ENCODE data around the gene CNTFR.

The CNTFR gene

DNA sequence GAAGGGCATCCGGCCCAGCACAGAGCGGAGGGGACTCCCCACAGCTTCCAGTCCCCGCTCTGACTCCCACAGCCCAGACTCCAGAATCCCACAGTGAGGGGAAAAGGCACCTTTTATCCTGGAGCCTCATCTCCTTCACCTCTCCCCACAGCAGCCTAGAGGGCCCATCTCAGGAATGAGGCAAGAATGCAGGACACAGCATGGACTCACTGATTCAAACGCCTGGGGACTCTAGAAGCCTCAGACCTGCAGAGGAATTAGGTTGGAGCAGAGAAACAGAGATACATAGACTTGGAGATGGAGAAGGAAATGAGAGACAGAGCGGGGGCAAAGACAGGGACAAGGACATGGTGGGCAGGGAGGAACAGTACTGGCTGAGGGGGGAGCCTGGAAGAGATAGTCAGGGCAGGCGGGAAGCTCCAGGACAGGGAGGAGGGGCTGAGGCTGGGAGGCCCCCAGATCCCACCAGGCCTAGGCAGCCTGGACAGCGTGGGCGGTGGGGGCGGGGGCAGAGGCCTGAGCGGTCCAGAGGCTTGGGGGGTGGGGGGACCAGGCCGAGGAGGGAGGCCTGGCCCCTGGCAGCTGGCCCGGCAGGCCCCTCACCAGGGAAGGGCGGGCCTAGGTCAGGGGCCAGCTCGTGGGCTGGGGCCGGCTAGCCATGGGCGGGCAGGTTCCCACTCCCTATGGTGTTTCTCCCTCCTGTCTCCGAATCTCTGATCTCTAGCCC lies 15.8 kb downstream of the CNTFR start:
- ChIA-PET CTCF (interaction anchor here (0.9 to 11.5 kb wide), 3 partner anchors 14 to 29 kb away, joined by 4 to 119 read pairs (median 12); no protein-coding TSS in a partner anchor), POLR2A (no interaction called here)
- no peak for DNase-seq (ENCODE audit: low read depth, low spot score)
- TF ChIP-seq, protein P1, sequence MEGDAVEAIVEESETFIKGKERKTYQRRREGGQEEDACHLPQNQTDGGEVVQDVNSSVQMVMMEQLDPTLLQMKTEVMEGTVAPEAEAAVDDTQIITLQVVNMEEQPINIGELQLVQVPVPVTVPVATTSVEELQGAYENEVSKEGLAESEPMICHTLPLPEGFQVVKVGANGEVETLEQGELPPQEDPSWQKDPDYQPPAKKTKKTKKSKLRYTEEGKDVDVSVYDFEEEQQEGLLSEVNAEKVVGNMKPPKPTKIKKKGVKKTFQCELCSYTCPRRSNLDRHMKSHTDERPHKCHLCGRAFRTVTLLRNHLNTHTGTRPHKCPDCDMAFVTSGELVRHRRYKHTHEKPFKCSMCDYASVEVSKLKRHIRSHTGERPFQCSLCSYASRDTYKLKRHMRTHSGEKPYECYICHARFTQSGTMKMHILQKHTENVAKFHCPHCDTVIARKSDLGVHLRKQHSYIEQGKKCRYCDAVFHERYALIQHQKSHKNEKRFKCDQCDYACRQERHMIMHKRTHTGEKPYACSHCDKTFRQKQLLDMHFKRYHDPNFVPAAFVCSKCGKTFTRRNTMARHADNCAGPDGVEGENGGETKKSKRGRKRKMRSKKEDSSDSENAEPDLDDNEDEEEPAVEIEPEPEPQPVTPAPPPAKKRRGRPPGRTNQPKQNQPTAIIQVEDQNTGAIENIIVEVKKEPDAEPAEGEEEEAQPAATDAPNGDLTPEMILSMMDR (IDR thresholded peaks at IDR 0.05; ENCODE audit: insufficient read depth, low read length, missing control alignments): no peak
- H3K4me3 ChIP-seq (ENCODE audit: low read depth, low read length): no peak overlapping the region

DNA sequence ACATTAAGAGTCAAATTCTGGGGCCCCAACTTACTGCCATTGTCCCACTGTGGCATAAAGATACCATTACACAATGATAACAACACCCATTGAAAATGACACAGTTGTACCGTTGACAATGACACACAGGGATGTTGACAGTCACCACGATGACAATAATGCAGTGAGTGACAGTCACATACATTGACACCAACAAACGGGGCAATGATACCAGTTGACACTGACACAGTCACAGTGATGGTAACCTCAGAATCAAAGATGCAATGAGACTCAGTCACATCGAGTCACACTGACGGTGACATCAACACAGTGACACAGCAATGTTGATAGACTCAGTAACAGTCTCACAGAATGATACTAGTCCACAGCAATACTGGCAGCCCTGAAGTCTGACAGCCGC lies 16.9 kb downstream of the CNTFR start:
- DNase-seq (ENCODE audit: low read depth, low spot score): no peak
- H3K4me3 ChIP-seq (ENCODE audit: low read depth, low read length): no peak overlapping the region
- ChIA-PET POLR2A (no interaction called here), CTCF (no interaction called here)
- TF ChIP-seq, protein P1 (IDR thresholded peaks at IDR 0.05; ENCODE audit: insufficient read depth, low read length, missing control alignments): no peak

DNA sequence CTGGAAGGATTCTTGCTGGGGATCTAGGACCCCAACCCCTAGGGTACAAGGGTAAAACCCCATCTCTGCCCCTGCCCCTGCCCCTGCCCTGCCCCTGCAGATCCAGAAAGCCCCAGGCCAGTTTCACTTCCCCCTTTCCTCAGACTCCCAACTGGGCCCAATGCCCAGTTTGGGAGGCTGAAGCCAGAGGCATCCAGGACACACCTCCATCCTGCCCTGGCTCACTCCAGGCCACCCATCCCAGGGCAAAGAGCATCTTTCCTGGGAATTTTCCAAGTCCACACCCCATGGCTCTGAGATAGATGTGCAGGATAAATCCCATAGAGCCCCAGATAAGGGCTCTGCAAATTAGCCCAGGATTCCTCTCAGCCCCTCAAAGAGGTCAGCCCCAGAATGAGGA lies 17.4 kb downstream of the CNTFR start:
- TF ChIP-seq, protein P1 (IDR thresholded peaks at IDR 0.05; ENCODE audit: insufficient read depth, low read length, missing control alignments): no peak
- H3K4me3 ChIP-seq (ENCODE audit: low read depth, low read length): no peak overlapping the region
- ChIA-PET CTCF (interaction anchor here (0.8 to 4.0 kb wide), 2 partner anchors 20 to 26 kb away, joined by 3 to 19 read pairs; no protein-coding TSS in a partner anchor), POLR2A (no interaction called here)
- no peak for DNase-seq (ENCODE audit: low read depth, low spot score)

DNA sequence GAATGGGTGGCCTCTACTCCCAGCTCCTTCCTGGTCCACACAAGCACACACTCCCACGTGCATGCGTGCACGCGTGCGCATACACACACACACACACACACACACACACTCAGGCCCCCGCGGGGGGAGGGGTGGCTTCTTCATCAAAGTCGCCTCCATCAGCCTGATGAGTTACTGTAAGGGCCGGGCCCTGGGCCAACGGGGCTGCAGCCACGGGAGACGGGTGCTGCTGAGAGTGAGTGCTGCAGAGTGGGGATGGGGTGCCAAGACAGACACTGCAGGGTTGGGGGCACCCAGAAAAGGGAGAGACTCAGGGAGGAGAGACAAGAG lies 18.1 kb downstream of the CNTFR start:
- DNase-seq (ENCODE audit: low read depth, low spot score): no peak
- CTCF ChIA-PET: interaction anchor here (0.8 to 4.0 kb wide), 3 partner anchors 20 to 25 kb away, joined by 3 to 19 read pairs (median 5); no protein-coding TSS in a partner anchor
- H3K4me3 ChIP-seq (ENCODE audit: low read depth, low read length): no peak overlapping the region
- POLR2A ChIA-PET: no interaction called here
- TF ChIP-seq, protein P1 (IDR thresholded peaks at IDR 0.05; ENCODE audit: insufficient read depth, low read length, missing control alignments): no peak

DNA sequence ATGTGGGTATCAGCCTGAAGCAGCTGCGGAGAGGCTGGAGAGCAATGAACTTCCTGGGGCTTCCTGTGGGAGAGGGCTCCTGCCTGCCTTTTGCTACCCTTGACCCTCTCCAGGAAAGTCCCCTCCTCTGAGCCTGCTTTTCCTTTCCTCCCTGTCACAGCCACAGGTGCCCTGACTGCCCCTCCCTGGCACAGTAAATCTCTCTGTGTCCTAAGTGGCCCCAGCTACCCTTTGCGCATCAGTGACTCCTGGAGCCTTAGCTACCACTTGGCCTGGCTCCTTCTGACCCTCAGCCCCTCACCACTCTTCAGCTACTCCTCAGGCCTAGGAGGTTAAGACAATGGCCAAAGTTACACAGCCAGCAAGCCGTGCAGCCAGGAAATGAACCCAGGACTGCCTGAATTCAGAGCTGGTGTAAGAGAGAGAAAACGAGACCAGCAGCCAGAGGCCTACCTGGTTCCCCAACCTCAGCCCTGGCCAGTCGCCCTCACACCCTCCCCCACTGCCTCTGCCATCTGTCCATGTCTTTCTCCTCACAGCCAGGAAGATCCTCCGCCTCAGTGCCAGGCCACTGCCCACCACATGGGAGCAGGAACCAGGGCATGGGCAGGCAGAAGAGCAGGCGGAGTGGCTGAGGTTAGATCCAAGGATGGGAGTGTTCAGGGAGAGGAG lies 18.6 kb downstream of the CNTFR start:
- DNase-seq (ENCODE audit: low read depth, low spot score): no peak
- CTCF ChIA-PET: interaction anchor here (0.9 to 4.0 kb wide), 3 partner anchors 21 to 24 kb away, joined by 3 to 19 read pairs (median 5); no protein-coding TSS in a partner anchor
- H3K4me3 ChIP-seq (ENCODE audit: low read depth, low read length): no peak overlapping the region
- POLR2A ChIA-PET: no interaction called here
- TF ChIP-seq, protein P1 (IDR thresholded peaks at IDR 0.05; ENCODE audit: insufficient read depth, low read length, missing control alignments): no peak

DNA sequence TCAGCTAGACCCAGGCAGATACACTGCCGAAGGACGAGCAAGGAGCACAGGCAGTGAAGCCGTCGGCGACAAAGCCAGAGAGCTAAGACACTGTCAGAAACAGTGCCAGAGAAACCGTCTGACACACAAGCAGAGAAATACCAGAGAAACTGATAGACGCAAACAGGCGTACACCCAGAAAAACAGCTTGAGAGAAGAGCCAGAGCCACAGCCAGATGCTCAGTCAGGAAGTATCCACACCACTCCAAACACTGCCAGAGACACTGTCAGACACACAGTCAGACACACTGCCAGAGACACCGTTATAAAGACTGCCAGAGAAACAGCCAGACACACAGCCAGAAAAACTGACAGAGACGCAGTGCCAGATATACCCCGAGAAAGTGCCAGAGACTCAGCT lies 19.1 kb downstream of the CNTFR start:
- DNase-seq (ENCODE audit: low read depth, low spot score): no peak
- ChIA-PET POLR2A (no interaction called here), CTCF (interaction anchor here (0.9 to 4.0 kb wide), 4 partner anchors 16 to 23 kb away, joined by 3 to 19 read pairs (median 4); no protein-coding TSS in a partner anchor)
- no peak overlapping the region for H3K4me3 ChIP-seq (ENCODE audit: low read depth, low read length)
- TF ChIP-seq, protein P1 (IDR thresholded peaks at IDR 0.05; ENCODE audit: insufficient read depth, low read length, missing control alignments): no peak
